IgD-negative memory B cell (primary cell): ENCODE measurements around the gene C22orf15. TPM values are rescaled to one million over a fixed set of nuclear protein-coding genes. Genes with fewer than 3 reads are reported as not detected.

Source experiments
- H3K27ac Mint-ChIP-seq, 3 donors: one replicate each; pipeline ENCODE4 v1.8.0; 2020 to 2022; ENCODE audit warnings: mild to moderate bottlenecking in 3 of 3, mixed read lengths in 3 of 3, moderate library complexity in 1 of 3
- H3K27me3 Mint-ChIP-seq: one replicate; pipeline ENCODE4 v1.8.0; 2021; ENCODE audit warnings: mixed read lengths
- H3K36me3 Mint-ChIP-seq: one replicate; pipeline ENCODE4 v1.8.0; 2020; ENCODE audit warnings: mild to moderate bottlenecking, mixed read lengths
- H3K4me1 Mint-ChIP-seq, 3 donors: one replicate each; pipeline ENCODE4 v1.8.0; 2020 to 2022; ENCODE audit warnings: mixed read lengths in 3 of 3, mild to moderate bottlenecking in 1 of 3
- H3K4me3 Mint-ChIP-seq, 4 donors: one replicate each; pipeline ENCODE4 v1.8.0; 2020 to 2022; ENCODE audit warnings: mild to moderate bottlenecking in 4 of 4, mixed read lengths in 4 of 4, moderate library complexity in 3 of 4
- H3K9me3 Mint-ChIP-seq, 3 donors: one replicate each; pipeline ENCODE4 v1.8.0; 2020 to 2021; ENCODE audit warnings: mixed read lengths in 3 of 3, mild to moderate bottlenecking in 1 of 3
- polyA plus RNA-seq: library from polyadenylated mRNA; unstranded; fragments of 300-500 nt; fragmentation: Illumina TruSeq; gene quantifications from one replicate; pipeline ENCODE4 v1.2.3, GENCODE V29; 2021

The C22orf15 gene
- polyA plus RNA-seq, 1 donor from 2014 or later = not detected

- no peaks in the 10 kb centered on the region for H3K27me3 Mint-ChIP-seq
- peak overlapping the region in 2 of 3 donors; percentile 63 to 64 for H3K27ac Mint-ChIP-seq
- H3K4me3 Mint-ChIP-seq = peak overlapping the region in 2 of 4 donors; percentile 74 to 79
- no peaks in the 10 kb centered on the region for H3K36me3 Mint-ChIP-seq
- H3K9me3 Mint-ChIP-seq = no peaks in the 10 kb centered on the region
- peaks cover 13 to 17% (median 14%) of the 10 kb centered on the region in 3 donors for H3K4me1 Mint-ChIP-seq
These were observed 11.5 kb downstream of the C22orf15 start for GRCh38 chr22:23774114-23774921.

- H3K4me3 Mint-ChIP-seq = peak overlapping the region in 2 of 4 donors; percentile 32 to 74
- no peaks in the 10 kb centered on the region for H3K9me3 Mint-ChIP-seq
- peaks cover 11 to 14% (median 12%) of the 10 kb centered on the region in 3 donors for H3K4me1 Mint-ChIP-seq
- peak overlapping the region in 1 of 3 donors; percentile 64 for H3K27ac Mint-ChIP-seq
- no peaks in the 10 kb centered on the region for H3K36me3 Mint-ChIP-seq
- H3K27me3 Mint-ChIP-seq = no peaks in the 10 kb centered on the region
These were observed 12.2 kb downstream of the C22orf15 start for GRCh38 chr22:23774922-23775436.

- Mint-ChIP-seq H3K27me3 (no peaks in the 10 kb centered on the region), H3K4me3 (peak overlapping the region in 1 of 4 donors; percentile 6), H3K4me1 (peaks cover 9 to 14% (median 10%) of the 10 kb centered on the region in 3 donors), H3K36me3 (no peaks in the 10 kb centered on the region), H3K9me3 (no peaks in the 10 kb centered on the region), H3K27ac (peak overlapping the region; percentile 1 to 73 (median 34))
These were observed 13.1 kb downstream of the C22orf15 start for GRCh38 chr22:23775779-23776375.

GRCh38 chr22:23777776-23778576, 15.2 kb downstream of the C22orf15 start:
- H3K4me3 Mint-ChIP-seq = no peak overlapping the region
- H3K36me3 Mint-ChIP-seq = no peaks in the 10 kb centered on the region
- no peaks in the 10 kb centered on the region for H3K9me3 Mint-ChIP-seq
- no peak overlapping the region for H3K27ac Mint-ChIP-seq
- H3K27me3 Mint-ChIP-seq = no peaks in the 10 kb centered on the region
- peaks cover 5 to 6% (median 6%) of the 10 kb centered on the region in 3 donors for H3K4me1 Mint-ChIP-seq

- Mint-ChIP-seq H3K9me3 (no peaks in the 10 kb centered on the region), H3K36me3 (no peaks in the 10 kb centered on the region), H3K27me3 (no peaks in the 10 kb centered on the region), H3K27ac (no peak overlapping the region), H3K4me1 (peaks cover 0 to 1% (median 0%) of the 10 kb centered on the region in 3 donors), H3K4me3 (no peak overlapping the region)
These were observed 15.7 kb downstream of the C22orf15 start for GRCh38 chr22:23778577-23778900.

GRCh38 chr22:23779083-23779482, 16.3 kb downstream of the C22orf15 start:
- Mint-ChIP-seq H3K4me3 (no peak overlapping the region), H3K27me3 (no peaks in the 10 kb centered on the region), H3K4me1 (peaks cover 0 to 1% (median 0%) of the 10 kb centered on the region in 3 donors), H3K36me3 (no peaks in the 10 kb centered on the region), H3K9me3 (no peaks in the 10 kb centered on the region), H3K27ac (no peak overlapping the region)

- Mint-ChIP-seq H3K27ac (no peak overlapping the region), H3K4me3 (peak overlapping the region in 1 of 4 donors; percentile 66), H3K36me3 (no peaks in the 10 kb centered on the region), H3K9me3 (no peaks in the 10 kb centered on the region), H3K27me3 (no peaks in the 10 kb centered on the region), H3K4me1 (peaks cover 0 to 1% (median 0%) of the 10 kb centered on the region in 3 donors)
These were observed 16.9 kb downstream of the C22orf15 start for GRCh38 chr22:23779731-23780130.

- H3K4me3 Mint-ChIP-seq = no peak overlapping the region
- H3K27me3 Mint-ChIP-seq = no peaks in the 10 kb centered on the region
- peak overlapping the region in 1 of 3 donors; percentile 48 for H3K27ac Mint-ChIP-seq
- peaks cover 0 to 1% (median 0%) of the 10 kb centered on the region in 3 donors for H3K4me1 Mint-ChIP-seq
- H3K9me3 Mint-ChIP-seq = no peaks in the 10 kb centered on the region
- H3K36me3 Mint-ChIP-seq = no peaks in the 10 kb centered on the region
These were observed 17.5 kb downstream of the C22orf15 start for GRCh38 chr22:23780146-23780748.

GRCh38 chr22:23781065-23781464, 18.3 kb downstream of the C22orf15 start:
- H3K4me3 Mint-ChIP-seq = peak overlapping the region in 1 of 4 donors; percentile 38
- H3K27ac Mint-ChIP-seq = peak overlapping the region in 1 of 3 donors; percentile 48
- no peaks in the 10 kb centered on the region for H3K9me3 Mint-ChIP-seq
- no peaks in the 10 kb centered on the region for H3K27me3 Mint-ChIP-seq
- no peaks in the 10 kb centered on the region for H3K36me3 Mint-ChIP-seq
- H3K4me1 Mint-ChIP-seq = peaks cover 0 to 1% (median 0%) of the 10 kb centered on the region in 3 donors

- Mint-ChIP-seq H3K9me3 (no peaks in the 10 kb centered on the region), H3K27ac (peak overlapping the region in 1 of 3 donors; percentile 48), H3K4me3 (no peak overlapping the region), H3K4me1 (peaks cover 4 to 6% (median 6%) of the 10 kb centered on the region in 3 donors), H3K27me3 (no peaks in the 10 kb centered on the region), H3K36me3 (no peaks in the 10 kb centered on the region)
These were observed 18.9 kb downstream of the C22orf15 start for GRCh38 chr22:23781511-23782183.

GRCh38 chr22:23782252-23782651, 19.5 kb downstream of the C22orf15 start:
- no peaks in the 10 kb centered on the region for H3K36me3 Mint-ChIP-seq
- no peak overlapping the region for H3K4me3 Mint-ChIP-seq
- H3K27ac Mint-ChIP-seq = no peak overlapping the region
- H3K4me1 Mint-ChIP-seq = peaks cover 4 to 6% (median 6%) of the 10 kb centered on the region in 3 donors
- H3K9me3 Mint-ChIP-seq = no peaks in the 10 kb centered on the region
- no peaks in the 10 kb centered on the region for H3K27me3 Mint-ChIP-seq

- H3K36me3 Mint-ChIP-seq = no peaks in the 10 kb centered on the region
These were observed 19.9 kb downstream of the C22orf15 start for GRCh38 chr22:23782703-23783102.

GRCh38 chr22:23783265-23784150, 20.7 kb downstream of the C22orf15 start:
- Mint-ChIP-seq H3K27ac (peak overlapping the region in 1 of 3 donors; percentile 16), H3K27me3 (no peaks in the 10 kb centered on the region), H3K4me3 (no peak overlapping the region), H3K9me3 (no peaks in the 10 kb centered on the region), H3K36me3 (no peaks in the 10 kb centered on the region), H3K4me1 (peaks cover 13 to 16% (median 15%) of the 10 kb centered on the region in 3 donors)

More at GRCh38 chr22:23782703-23783102, 19.9 kb downstream of the C22orf15 start:
- Mint-ChIP-seq H3K27me3 (no peaks in the 10 kb centered on the region), H3K9me3 (no peaks in the 10 kb centered on the region), H3K4me3 (no peak overlapping the region), H3K4me1 (peaks cover 9 to 10% (median 9%) of the 10 kb centered on the region in 3 donors), H3K27ac (peak overlapping the region in 1 of 3 donors; percentile 13)
